ENCODE data around the gene MB. TPM values are rescaled to one million over a fixed set of nuclear protein-coding genes. Genes with fewer than 3 reads are reported as not detected.

Gene MB
- total and polyA plus RNA-seq, 2 donors = 1.1 to 3.7 TPM

DNA sequence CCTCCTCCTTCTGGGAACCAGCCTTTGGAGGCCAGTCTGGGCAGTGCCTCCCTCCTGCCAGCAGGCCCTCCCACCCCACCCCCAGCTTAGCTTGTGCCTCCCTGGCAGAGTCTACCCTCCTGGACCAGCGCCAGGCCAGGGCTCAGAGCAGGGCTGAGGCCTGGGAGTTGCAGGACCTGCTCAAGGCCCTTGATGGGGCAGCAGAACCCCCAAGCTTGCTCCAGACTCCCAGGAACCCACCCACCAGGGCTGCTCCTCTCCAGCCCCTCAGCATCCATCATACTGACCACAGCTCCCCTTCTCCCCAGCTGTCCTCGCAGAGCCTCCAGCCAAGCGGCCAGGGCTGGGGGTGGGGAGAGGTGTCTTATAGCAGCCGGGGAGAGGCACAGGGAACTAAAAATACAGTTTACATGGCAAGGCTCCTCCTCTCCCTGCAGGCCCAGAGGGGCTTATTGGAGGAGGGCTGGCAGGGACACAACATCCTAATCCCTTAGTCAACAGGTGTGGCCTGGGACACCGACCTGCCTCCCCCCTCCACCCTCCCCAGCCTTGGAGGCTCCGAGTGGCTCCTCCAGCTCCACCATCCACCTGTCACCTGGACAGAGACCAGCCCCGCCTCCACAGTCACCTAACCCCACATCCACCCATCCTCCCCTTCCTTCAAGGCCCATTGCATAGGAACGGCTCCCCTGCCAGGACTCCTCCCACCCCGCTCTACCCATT, 5.2 kb upstream of the MB start:
- WGBS = 98% methylated on average over 9 of the region's 9 CpGs
- peaks cover 0 to 8% of the 10 kb centered on the region in 2 donors for H3K27me3 ChIP-seq (ENCODE audit: control insufficient read depth in 2 of 2, insufficient read depth in 1 of 2, low read length in 1 of 2)
- no peak overlapping the region for H3K27ac ChIP-seq (ENCODE audit: low read depth in 1 of 2, low read length in 1 of 2)
- no peak overlapping the region for H3K4me3 ChIP-seq (ENCODE audit: low read length in 2 of 2)
- no peaks in the 10 kb centered on the region for H3K9me3 ChIP-seq (ENCODE audit: control insufficient read depth in 2 of 2, insufficient read depth in 1 of 2, low read length in 1 of 2)
- H3K36me3 ChIP-seq (ENCODE audit: control insufficient read depth in 2 of 2, insufficient read depth in 2 of 2, low read length in 1 of 2) = no peaks in the 10 kb centered on the region
- peaks cover 0 to 10% of the 10 kb centered on the region in 2 donors for H3K4me1 ChIP-seq (ENCODE audit: control insufficient read depth in 2 of 2, insufficient read depth in 2 of 2, low read length in 2 of 2)
- no peak for DNase-seq (ENCODE audit: low read depth in 6 of 9, low spot score in 9 of 9)

DNA sequence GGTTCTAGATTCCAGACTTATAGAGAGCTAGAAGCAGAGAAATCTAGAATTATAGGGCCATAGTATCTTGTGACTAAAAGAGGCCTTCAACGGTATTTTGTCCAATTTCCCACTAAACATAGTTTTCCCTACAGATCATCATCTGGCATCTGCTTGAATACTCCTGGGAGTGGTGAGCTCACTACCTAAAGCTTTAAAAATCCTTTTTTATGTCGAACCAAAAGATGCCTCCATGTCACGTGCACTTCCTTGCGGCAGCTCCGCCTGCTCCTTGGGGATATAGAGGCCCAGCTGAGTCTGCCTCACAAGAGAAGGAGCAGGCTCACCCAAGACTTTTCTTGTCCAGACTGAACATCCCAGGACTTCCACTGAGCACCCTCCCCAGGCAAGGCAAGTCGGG, 4.3 kb upstream of the MB start:
- DNase-seq (ENCODE audit: low read depth in 6 of 9, low spot score in 9 of 9) = no peak
- H3K27me3 ChIP-seq (ENCODE audit: control insufficient read depth in 2 of 2, insufficient read depth in 1 of 2, low read length in 1 of 2) = peaks cover 0 to 4% of the 10 kb centered on the region in 2 donors
- H3K36me3 ChIP-seq (ENCODE audit: control insufficient read depth in 2 of 2, insufficient read depth in 2 of 2, low read length in 1 of 2) = no peaks in the 10 kb centered on the region
- H3K4me1 ChIP-seq (ENCODE audit: control insufficient read depth in 2 of 2, insufficient read depth in 2 of 2, low read length in 2 of 2) = peaks cover 0 to 10% of the 10 kb centered on the region in 2 donors
- no peak overlapping the region for H3K27ac ChIP-seq (ENCODE audit: low read depth in 1 of 2, low read length in 1 of 2)
- no peaks in the 10 kb centered on the region for H3K9me3 ChIP-seq (ENCODE audit: control insufficient read depth in 2 of 2, insufficient read depth in 1 of 2, low read length in 1 of 2)
- H3K4me3 ChIP-seq (ENCODE audit: low read length in 2 of 2) = no peak overlapping the region
- 96% methylated on average over 6 of the region's 6 CpGs for WGBS

DNA sequence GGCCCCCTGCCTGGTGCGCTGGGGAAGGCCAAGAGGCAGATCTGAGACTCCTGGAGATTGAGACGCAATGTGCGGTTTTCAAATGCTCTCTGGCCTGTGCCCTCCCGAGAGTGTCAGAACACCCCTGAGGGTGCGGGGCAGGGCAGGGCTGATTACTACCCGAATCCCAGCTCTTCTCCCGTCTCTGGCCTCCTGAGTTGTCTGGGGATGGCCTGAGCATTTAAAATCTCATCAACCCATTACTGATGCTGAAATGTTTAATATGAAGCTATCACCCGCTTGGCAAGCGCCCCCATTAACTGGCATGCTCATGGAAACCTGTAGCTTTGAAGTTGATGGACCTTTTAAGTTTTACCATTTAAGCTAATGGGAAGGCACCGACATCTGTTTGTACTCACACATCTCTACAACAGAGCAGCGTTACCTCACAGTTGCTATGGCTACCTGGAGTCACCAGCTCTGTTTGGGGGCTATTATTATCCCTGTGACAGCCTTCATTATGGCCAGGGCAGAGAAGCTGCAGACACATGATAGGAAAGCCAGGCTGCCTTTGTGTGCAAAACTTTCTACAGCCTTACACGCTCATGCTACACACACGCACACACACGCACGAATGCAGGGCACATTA, 3.6 kb upstream of the MB start:
- no peaks in the 10 kb centered on the region for H3K36me3 ChIP-seq (ENCODE audit: control insufficient read depth in 2 of 2, insufficient read depth in 2 of 2, low read length in 1 of 2)
- no peak overlapping the region for H3K4me3 ChIP-seq (ENCODE audit: low read length in 2 of 2)
- H3K27ac ChIP-seq (ENCODE audit: low read depth in 1 of 2, low read length in 1 of 2) = no peak overlapping the region
- 94% methylated on average over 15 of the region's 15 CpGs for WGBS
- H3K27me3 ChIP-seq (ENCODE audit: control insufficient read depth in 2 of 2, insufficient read depth in 1 of 2, low read length in 1 of 2) = peaks cover 0 to 2% of the 10 kb centered on the region in 2 donors
- no peaks in the 10 kb centered on the region for H3K9me3 ChIP-seq (ENCODE audit: control insufficient read depth in 2 of 2, insufficient read depth in 1 of 2, low read length in 1 of 2)
- no peak for DNase-seq (ENCODE audit: low read depth in 6 of 9, low spot score in 9 of 9)
- peaks cover 0 to 10% of the 10 kb centered on the region in 2 donors for H3K4me1 ChIP-seq (ENCODE audit: control insufficient read depth in 2 of 2, insufficient read depth in 2 of 2, low read length in 2 of 2)

DNA sequence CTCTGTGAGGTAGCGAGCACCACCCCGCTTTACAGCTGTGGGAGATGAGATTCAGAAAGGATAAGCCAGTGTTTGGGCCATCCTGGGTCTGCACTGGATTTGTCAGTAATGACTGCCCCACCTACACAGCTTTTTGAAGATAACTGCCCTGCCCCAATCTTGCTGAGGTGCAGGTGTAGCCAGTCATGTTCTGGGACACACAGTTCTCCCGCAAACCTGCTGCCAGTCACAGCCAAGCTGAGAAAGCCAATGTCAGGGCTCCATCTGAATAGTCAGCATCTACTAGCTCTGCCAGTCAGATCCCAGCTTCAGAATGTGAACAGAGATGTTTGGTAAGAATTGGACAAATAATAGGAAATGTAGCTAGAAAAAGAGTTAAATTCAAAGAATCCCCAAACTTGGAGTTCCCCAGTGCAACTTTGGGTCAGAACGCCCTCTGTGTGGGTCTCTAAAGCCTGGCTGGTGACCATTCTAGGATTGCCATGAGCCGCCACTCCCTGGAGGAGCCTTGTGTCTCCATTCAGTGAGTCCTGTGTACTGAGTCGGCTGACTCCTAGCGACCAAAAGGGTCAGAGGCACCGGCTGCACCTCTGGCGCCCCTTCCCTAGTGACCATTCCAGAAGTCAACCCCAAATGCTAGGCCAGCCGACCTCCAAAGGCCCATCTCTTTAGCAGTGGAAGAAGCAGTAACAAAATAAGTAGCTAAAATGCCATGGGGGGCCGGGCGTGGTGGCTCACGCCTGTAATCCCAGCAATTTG, 2.4 kb upstream of the MB start:
- 87% methylated on average over 13 of the region's 13 CpGs for WGBS
- Histone ChIP-seq H3K27me3 (ENCODE audit: control insufficient read depth in 2 of 2, insufficient read depth in 1 of 2, low read length in 1 of 2) (peaks cover 0 to 2% of the 10 kb centered on the region in 2 donors), H3K4me1 (ENCODE audit: control insufficient read depth in 2 of 2, insufficient read depth in 2 of 2, low read length in 2 of 2) (peaks cover 0 to 10% of the 10 kb centered on the region in 2 donors), H3K36me3 (ENCODE audit: control insufficient read depth in 2 of 2, insufficient read depth in 2 of 2, low read length in 1 of 2) (no peaks in the 10 kb centered on the region), H3K4me3 (ENCODE audit: low read length in 2 of 2) (no peak overlapping the region), H3K27ac (ENCODE audit: low read depth in 1 of 2, low read length in 1 of 2) (no peak overlapping the region), H3K9me3 (ENCODE audit: control insufficient read depth in 2 of 2, insufficient read depth in 1 of 2, low read length in 1 of 2) (no peaks in the 10 kb centered on the region)
- DNase-seq (ENCODE audit: low read depth in 6 of 9, low spot score in 9 of 9) = no peak

- Histone ChIP-seq H3K36me3 (ENCODE audit: control insufficient read depth in 2 of 2, insufficient read depth in 2 of 2, low read length in 1 of 2) (no peaks in the 10 kb centered on the region), H3K27ac (ENCODE audit: low read depth in 1 of 2, low read length in 1 of 2) (no peak overlapping the region), H3K4me3 (ENCODE audit: low read length in 2 of 2) (no peak overlapping the region), H3K27me3 (ENCODE audit: control insufficient read depth in 2 of 2, insufficient read depth in 1 of 2, low read length in 1 of 2) (peaks cover 0 to 2% of the 10 kb centered on the region in 2 donors), H3K9me3 (ENCODE audit: control insufficient read depth in 2 of 2, insufficient read depth in 1 of 2, low read length in 1 of 2) (no peaks in the 10 kb centered on the region), H3K4me1 (ENCODE audit: control insufficient read depth in 2 of 2, insufficient read depth in 2 of 2, low read length in 2 of 2) (peaks cover 0 to 10% of the 10 kb centered on the region in 2 donors)
- WGBS = 92% methylated on average over 1 of the region's 1 CpG
- DNase-seq (ENCODE audit: low read depth in 6 of 9, low spot score in 9 of 9) = no peak
Observed at GRCh38 chr22:35618427-35619223, 1.5 kb upstream of the MB start.

- Histone ChIP-seq H3K27me3 (ENCODE audit: control insufficient read depth in 2 of 2, insufficient read depth in 1 of 2, low read length in 1 of 2) (peaks cover 0 to 2% of the 10 kb centered on the region in 2 donors), H3K27ac (ENCODE audit: low read depth in 1 of 2, low read length in 1 of 2) (no peak overlapping the region), H3K9me3 (ENCODE audit: control insufficient read depth in 2 of 2, insufficient read depth in 1 of 2, low read length in 1 of 2) (no peaks in the 10 kb centered on the region), H3K36me3 (ENCODE audit: control insufficient read depth in 2 of 2, insufficient read depth in 2 of 2, low read length in 1 of 2) (no peaks in the 10 kb centered on the region), H3K4me3 (ENCODE audit: low read length in 2 of 2) (no peak overlapping the region), H3K4me1 (ENCODE audit: control insufficient read depth in 2 of 2, insufficient read depth in 2 of 2, low read length in 2 of 2) (peaks cover 0 to 5% of the 10 kb centered on the region in 2 donors)
- DNase-seq (ENCODE audit: low read depth in 6 of 9, low spot score in 9 of 9) = no peak
- 8% methylated on average over 7 of the region's 7 CpGs for WGBS
Observed at GRCh38 chr22:35616043-35616442, 1.1 kb downstream of the MB start.

- Histone ChIP-seq H3K4me1 (ENCODE audit: control insufficient read depth in 2 of 2, insufficient read depth in 2 of 2, low read length in 2 of 2) (peaks cover 0 to 5% of the 10 kb centered on the region in 2 donors), H3K9me3 (ENCODE audit: control insufficient read depth in 2 of 2, insufficient read depth in 1 of 2, low read length in 1 of 2) (no peaks in the 10 kb centered on the region), H3K27me3 (ENCODE audit: control insufficient read depth in 2 of 2, insufficient read depth in 1 of 2, low read length in 1 of 2) (peaks cover 0 to 2% of the 10 kb centered on the region in 2 donors), H3K27ac (ENCODE audit: low read depth in 1 of 2, low read length in 1 of 2) (no peak overlapping the region), H3K36me3 (ENCODE audit: control insufficient read depth in 2 of 2, insufficient read depth in 2 of 2, low read length in 1 of 2) (no peaks in the 10 kb centered on the region), H3K4me3 (ENCODE audit: low read length in 2 of 2) (no peak overlapping the region)
- no peak for DNase-seq (ENCODE audit: low read depth in 6 of 9, low spot score in 9 of 9)
- 77% methylated on average over 6 of the region's 6 CpGs for WGBS
Observed at GRCh38 chr22:35615156-35615555, 2.0 kb downstream of the MB start.

GRCh38 chr22:35614404-35614803, 2.7 kb downstream of the MB start:
- Histone ChIP-seq H3K27ac (ENCODE audit: low read depth in 1 of 2, low read length in 1 of 2) (no peak overlapping the region), H3K9me3 (ENCODE audit: control insufficient read depth in 2 of 2, insufficient read depth in 1 of 2, low read length in 1 of 2) (no peaks in the 10 kb centered on the region), H3K36me3 (ENCODE audit: control insufficient read depth in 2 of 2, insufficient read depth in 2 of 2, low read length in 1 of 2) (no peaks in the 10 kb centered on the region), H3K27me3 (ENCODE audit: control insufficient read depth in 2 of 2, insufficient read depth in 1 of 2, low read length in 1 of 2) (peaks cover 0 to 2% of the 10 kb centered on the region in 2 donors), H3K4me3 (ENCODE audit: low read length in 2 of 2) (no peak overlapping the region), H3K4me1 (ENCODE audit: control insufficient read depth in 2 of 2, insufficient read depth in 2 of 2, low read length in 2 of 2) (peaks cover 0 to 5% of the 10 kb centered on the region in 2 donors)
- WGBS = over 99% methylated on average over 2 of the region's 2 CpGs
- no peak for DNase-seq (ENCODE audit: low read depth in 6 of 9, low spot score in 9 of 9)
